ENCODE data around the gene MUC12. TPM values are rescaled to one million over a fixed set of nuclear protein-coding genes. Genes with fewer than 3 reads are reported as not detected.

Gene MUC12
- total and polyA plus RNA-seq, 2 of the 4 experiments (the other 2 are of a cell fraction), result 4.0 TPM; not detected in 1

- Histone ChIP-seq H3K23ac (ENCODE audit: low read depth, low read length) (no peak overlapping the region), H3K4me3 (ENCODE audit: insufficient read depth, low read depth, low read length) (no peak overlapping the region), H2BK5ac (ENCODE audit: low read depth, low read length, poor library complexity, severe bottlenecking) (no peak overlapping the region), H4K5ac (ENCODE audit: low read depth, low read length) (no peak overlapping the region), H3K36me3 (ENCODE audit: control insufficient read depth, insufficient read depth, low read length) (peaks cover 7% of the 10 kb centered on the region), H3K9me1 (ENCODE audit: insufficient read depth, low read length) (peaks cover 5% of the 10 kb centered on the region; the same call in 1 of the 2 replicates), H4K8ac (ENCODE audit: low read depth in 2 of 2, low read length in 2 of 2) (no peak overlapping the region), H3K56ac (ENCODE audit: extremely low read depth, insufficient read depth, low read length) (no peak overlapping the region), H2AK9ac (replicated peaks; ENCODE audit: low read depth, low read length, poor library complexity) (peak overlapping the region; percentile 50), H3K4me1 (ENCODE audit: control insufficient read depth, insufficient read depth, low read length) (0 out of 2 replicates have a peak, but pooled peaks cover 2% of the 10 kb centered on the region), H3K27me3 (ENCODE audit: control insufficient read depth, insufficient read depth, low read length) (peaks cover 2% of the 10 kb centered on the region; the same call in 1 of the 2 replicates), H3K14ac (replicated peaks; ENCODE audit: low read depth, low read length) (no peak overlapping the region), H2BK120ac (ENCODE audit: low read depth, low read length) (no peak overlapping the region), H3K18ac (ENCODE audit: low read depth, low read length) (no peak overlapping the region), H2BK20ac (ENCODE audit: low read depth, low read length) (no peak overlapping the region), H4K20me1 (ENCODE audit: insufficient read depth, low read length) (no peaks in the 10 kb centered on the region), H3K4me2 (ENCODE audit: low read depth, low read length) (no peak overlapping the region), H3K4ac (ENCODE audit: low read depth, low read length) (no peak overlapping the region), H3K9me3 (ENCODE audit: control insufficient read depth, insufficient read depth, low read length) (no peaks in the 10 kb centered on the region), H3K27ac (ENCODE audit: insufficient read depth, low read length) (no peak overlapping the region), H2BK15ac (ENCODE audit: low read depth, low read length) (no peak overlapping the region), H2AFZ (replicated peaks; ENCODE audit: low read length, poor library complexity) (peak overlapping the region; percentile 35), H3K79me1 (ENCODE audit: low read depth in 1 of 2, low read length in 2 of 2) (peaks cover 14 to 23% of the 10 kb centered on the region in 2 experiments; a peak in 2 of 4 replicates), H4K91ac (ENCODE audit: insufficient read depth, low read depth, low read length) (no peak overlapping the region), H3K9ac (ENCODE audit: low read depth, low read length) (no peak overlapping the region), H2AK5ac (ENCODE audit: low read depth, low read length) (no peak overlapping the region)
- 89% methylated on average over 6 of the region's 8 CpGs; no CpG with 5 or more reads in 1 of the 2 experiments for WGBS, 2 experiments (ENCODE audit: extremely low coverage in 2 of 2, insufficient read length in 1 of 2)
- ATAC-seq (ENCODE audit: low read depth) (no peak), DNase-seq (no peak)
- in situ Hi-C loops (cut with MboI; ENCODE audit: low sequenced_read_pairs), result no loop called here
- ChIA-PET CTCF (no interaction called here), POLR2A (ENCODE audit: unreplicated experiment) (no interaction called here)
- BruUV-seq (replicated peaks), result no TSS peak
- TF ChIP-seq CTCF (conservative IDR thresholded peaks at IDR 0.05; ENCODE audit: low read depth, low read length) (no peak), NFE2L2 (IDR thresholded peaks at IDR 0.05; ENCODE audit: low read depth, low read length) (no peak), BHLHE40 (IDR thresholded peaks at IDR 0.05; ENCODE audit: low read depth, low read length) (no peak), USF2 (IDR thresholded peaks at IDR 0.05; ENCODE audit: low read depth, low read length) (no peak), RCOR1 (IDR thresholded peaks at IDR 0.05; ENCODE audit: insufficient replicate concordance, low read length) (no peak), RAD21 (IDR thresholded peaks at IDR 0.05; ENCODE audit: low read length) (no peak), POLR2A (IDR thresholded peaks at IDR 0.05; ENCODE audit: low read depth, low read length) (no peak), FOS (IDR thresholded peaks at IDR 0.05; ENCODE audit: low read depth, low read length) (no peak), ELK1 (IDR thresholded peaks at IDR 0.05; ENCODE audit: borderline replicate concordance, low read depth, low read length) (no peak), RFX5 (IDR thresholded peaks at IDR 0.05; ENCODE audit: low read depth, low read length) (no peak), MXI1 (IDR thresholded peaks at IDR 0.05; ENCODE audit: borderline replicate concordance, low read depth, low read length) (no peak), MAFK (IDR thresholded peaks at IDR 0.05; ENCODE audit: low read depth, low read length) (no peak), SMC3 (IDR thresholded peaks at IDR 0.05; ENCODE audit: low read depth, low read length) (no peak), MAZ (IDR thresholded peaks at IDR 0.05; ENCODE audit: borderline replicate concordance, low read depth, low read length) (no peak), CHD1 (IDR thresholded peaks at IDR 0.05; ENCODE audit: low read depth, low read length) (no peak), CEBPB (IDR thresholded peaks at IDR 0.05; ENCODE audit: low read depth, low read length) (no peak)
- intact Hi-C loops (cut with micrococcal nuclease), result no loop called here
- dilution Hi-C loops (cut with HindIII; ENCODE audit: low sequenced_read_pairs, unreplicated experiment), result no loop called here
Observed at GRCh38 chr7:101015626-101016025, 46.3 kb downstream of the MUC12 start.

Data from IMR-90 (cell line).